HG03558 (cell line): Measurements from ENCODE around the gene ZNF556.

Source experiments
- ATAC-seq: cut with Tn5 transposase; IDR thresholded peaks from one replicate; pipeline ENCODE4 v1.9.1; 2021; ENCODE audit warnings: moderate number of reproducible peaks; ENCODE audit not compliant: unreplicated experiment; ENCODE audit errors: extremely low read depth

The ZNF556 gene

DNA sequence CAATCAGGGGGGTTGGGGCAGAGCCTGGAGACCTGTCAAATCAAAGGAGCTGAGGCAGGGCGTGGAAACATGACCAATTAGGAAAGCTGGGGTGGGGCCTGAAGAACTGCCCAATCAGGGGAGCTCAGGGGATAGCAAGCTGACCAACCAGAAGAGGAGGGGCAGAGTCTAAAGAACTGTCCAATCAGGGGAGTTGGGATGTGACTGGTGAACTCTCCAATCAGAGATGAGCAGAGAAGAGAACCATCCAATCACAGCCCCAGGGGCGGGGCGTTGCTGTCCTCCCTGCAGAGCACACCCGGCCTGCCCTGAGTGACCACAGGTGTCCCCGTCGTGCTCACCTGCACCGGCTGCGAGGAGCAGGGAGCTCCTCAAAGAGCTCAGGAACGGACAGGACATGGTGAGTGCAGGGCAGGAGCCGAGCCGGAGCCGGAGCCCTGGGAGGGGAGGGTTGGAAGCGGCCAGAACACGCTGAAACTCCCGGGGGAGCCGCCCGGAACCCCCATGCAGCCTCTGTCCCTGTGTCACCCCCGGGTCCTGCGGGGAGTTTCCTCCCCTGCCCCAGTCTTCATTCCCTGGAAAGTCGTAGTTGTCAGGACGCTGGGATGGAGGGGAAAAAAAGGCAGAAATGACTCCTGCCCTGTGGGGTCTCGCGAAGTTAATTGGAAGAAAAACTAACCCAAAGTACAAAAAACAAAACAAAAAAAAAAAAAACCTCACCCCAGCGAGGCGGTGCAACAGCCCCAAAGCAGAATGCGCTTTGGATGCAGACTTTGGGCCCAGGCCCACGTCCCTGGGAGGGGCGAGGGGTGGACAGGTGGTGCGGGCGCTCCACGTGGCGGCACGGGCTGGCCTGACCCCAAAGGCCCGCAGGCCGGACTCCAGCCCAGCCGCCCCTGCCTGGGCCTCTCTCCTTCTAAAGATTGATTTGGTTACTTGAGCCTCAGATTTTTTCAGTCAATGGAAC is at the start of gene ZNF556:
ZNF556 (plus strand) TSS at position 311 of the 967 bp plus-strand sequence; CDS start at position 398, 87 bp downstream.
- no peak for ATAC-seq

GRCh38 chr19:2819540-2820111 is 47.5 kb upstream of the ZNF556 start, which contains the start of gene ZNF554:
Gene ZNF554 (plus strand): TSS chr19:2819868. CDS start chr19:2820072, 204 bp downstream.
- ATAC-seq = peak; percentile 60

- no peak for ATAC-seq
These were observed 46.9 kb upstream of the ZNF556 start for GRCh38 chr19:2820112-2820702.

GRCh38 chr19:2822846-2823245 is 44.3 kb upstream of the ZNF556 start:
- no peak for ATAC-seq

- ATAC-seq = no peak
These were observed 43.5 kb upstream of the ZNF556 start for GRCh38 chr19:2823646-2824045.

DNA sequence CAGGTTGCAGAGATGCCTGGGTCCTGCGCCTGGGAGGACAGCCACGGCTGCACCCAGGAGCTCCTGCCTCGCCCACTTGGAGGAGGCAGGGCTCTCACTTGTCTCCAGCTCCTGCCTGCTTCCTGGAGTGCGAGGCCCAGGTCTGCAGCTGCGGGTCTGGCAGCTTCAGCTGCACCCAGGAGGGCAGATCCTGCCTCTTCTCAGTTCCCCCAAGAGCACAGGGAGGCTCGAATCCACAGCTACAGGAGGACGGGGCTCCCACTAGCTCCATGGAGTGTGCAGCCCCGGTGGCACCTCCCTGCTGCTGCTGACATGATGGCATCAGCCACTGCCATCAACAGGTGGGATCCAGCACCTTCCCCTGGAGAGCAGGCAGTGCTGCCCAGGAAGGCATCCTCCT is 43.0 kb upstream of the ZNF556 start:
- no peak for ATAC-seq

DNA sequence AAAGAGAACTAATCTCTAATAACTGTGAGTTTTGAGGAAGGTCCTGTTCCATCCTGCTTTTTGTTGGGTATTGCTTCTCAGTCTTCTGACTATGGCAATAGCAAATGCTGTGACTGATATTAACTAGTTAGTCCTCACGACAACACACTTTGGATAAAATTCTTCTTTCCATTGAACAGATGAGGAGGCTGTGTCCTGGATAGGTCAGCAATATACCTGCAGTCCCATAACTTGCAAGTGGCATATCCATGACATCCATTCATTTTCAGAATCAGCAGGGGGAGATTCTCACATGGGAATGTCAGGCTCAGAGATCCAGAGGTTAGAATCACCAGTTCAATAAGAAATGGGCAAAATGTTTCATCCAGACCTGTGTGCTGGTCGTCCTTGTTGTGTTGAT is 40.1 kb upstream of the ZNF556 start:
- no peak for ATAC-seq

- no peak for ATAC-seq
These were observed 39.2 kb upstream of the ZNF556 start for GRCh38 chr19:2827840-2828489.

DNA sequence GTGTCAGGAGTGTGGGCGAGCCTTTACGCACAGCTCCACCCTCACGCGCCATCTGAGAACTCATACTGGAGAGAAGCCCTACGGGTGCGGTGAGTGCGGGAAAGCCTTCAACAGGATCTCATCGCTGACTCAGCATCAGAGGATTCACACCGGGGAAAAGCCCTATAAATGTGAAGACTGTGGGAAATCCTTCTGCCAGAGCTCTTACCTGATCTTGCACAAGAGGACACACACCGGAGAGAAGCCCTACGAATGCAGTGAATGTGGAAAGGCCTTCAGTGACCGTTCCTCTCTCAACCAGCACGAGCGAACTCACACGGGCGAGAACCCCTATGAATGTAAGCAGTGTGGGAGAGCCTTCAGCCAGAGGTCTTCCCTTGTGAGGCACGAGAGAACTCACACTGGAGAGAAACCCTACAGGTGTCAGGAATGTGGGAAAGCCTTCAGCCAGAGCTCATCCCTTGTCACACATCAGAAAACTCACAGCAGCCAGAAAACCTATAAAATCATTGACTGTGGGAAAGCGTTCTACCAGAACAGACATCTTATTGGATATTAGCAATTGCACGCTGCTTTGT is 32.8 kb upstream of the ZNF556 start:
- no peak for ATAC-seq

- ATAC-seq = no peak
These were observed 29.7 kb upstream of the ZNF556 start for GRCh38 chr19:2837430-2837829.

DNA sequence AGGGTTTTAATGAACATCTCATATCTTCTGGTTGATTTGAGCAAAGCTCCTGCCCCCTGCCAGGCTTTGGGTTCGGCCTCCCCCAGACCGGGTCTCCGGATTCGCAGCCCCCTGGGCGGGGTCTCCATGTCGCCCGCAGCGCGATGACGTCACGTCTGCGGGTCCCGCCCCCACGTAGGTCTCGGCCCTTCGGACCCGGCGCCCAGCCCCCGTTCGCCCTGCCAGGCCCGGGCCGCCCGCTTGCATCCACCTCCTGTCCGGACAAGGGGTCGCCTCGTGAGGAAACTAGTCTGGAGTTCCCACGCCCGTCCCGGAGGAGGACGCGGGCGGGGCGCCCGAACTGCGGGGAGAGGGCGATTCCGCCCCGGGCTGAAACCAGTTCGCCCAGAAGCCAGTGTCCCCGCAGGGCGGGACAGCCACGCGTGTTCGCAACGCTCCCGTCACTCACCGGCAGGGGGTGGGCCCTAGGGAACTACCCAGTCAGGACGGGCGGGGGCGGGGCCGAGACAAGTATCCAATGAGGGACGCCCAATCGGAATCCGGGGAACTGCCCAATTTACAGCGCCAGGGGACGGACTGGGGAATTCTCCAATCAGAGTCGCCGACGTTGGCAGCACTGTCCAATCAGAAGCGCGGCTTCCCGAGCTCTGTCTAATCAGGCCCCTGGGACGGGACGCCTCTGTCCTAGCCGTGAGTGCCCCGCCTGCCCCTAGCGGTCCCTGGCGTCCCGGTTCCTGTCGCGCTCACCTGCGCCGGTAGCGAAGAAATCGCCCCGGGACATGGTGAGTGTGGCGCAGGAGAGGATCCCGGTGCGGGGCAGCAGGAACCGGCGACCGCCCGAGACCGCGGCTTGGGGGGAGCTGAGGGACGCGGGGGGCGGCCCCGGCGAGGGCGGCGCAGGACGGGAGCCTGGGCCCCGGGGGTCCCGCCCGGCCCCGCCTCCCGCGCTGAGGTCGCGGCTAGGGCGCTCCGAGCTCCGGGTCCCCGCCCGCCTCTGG is 26.0 kb upstream of the ZNF556 start, which contains the start of gene ZNF555:
ZNF555 (plus strand) TSS at position 682 of the 998 bp plus-strand sequence; CDS start at position 780, 98 bp downstream.
- peak; percentile 69 for ATAC-seq

DNA sequence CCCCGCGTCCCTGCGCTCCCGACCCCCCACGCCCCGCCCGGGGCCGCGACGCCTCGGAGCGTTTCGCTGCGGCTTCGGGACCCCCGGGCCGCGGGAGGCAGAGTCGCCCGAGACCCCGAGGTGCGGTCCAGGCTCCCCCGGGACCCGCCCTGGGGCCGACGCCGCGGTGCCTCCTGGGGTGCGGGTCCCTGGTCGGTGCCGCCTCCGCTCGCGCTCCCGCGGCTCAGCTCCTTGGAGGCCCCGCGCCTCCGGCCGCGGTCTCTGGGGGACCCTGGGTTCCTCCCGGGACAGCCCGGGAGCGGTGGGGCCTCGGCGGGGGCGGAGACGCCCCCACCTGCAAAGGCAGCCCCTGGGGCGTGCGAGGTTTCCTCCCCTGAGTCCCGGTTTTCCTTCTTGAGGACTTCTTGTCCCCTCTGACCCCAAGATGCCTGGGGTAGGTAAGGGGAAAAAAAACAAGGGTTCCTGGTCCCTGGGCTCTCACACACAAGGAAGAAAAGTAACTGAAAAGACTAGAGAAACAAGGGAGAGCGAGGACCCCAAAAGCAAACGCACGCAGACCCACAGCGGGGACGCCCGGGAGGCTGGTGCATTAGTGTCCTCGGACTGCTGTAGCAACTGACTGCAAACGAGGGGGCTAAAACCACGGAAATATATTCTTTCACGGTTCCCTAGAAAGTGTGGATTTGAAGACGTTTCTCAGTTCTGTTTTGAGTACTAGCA is 25.1 kb upstream of the ZNF556 start:
- ATAC-seq = no peak

- no peak for ATAC-seq
These were observed 22.0 kb upstream of the ZNF556 start for GRCh38 chr19:2845107-2845506.

GRCh38 chr19:2846180-2846894 is 20.8 kb upstream of the ZNF556 start:
- ATAC-seq = no peak

GRCh38 chr19:2847507-2847906 is 19.6 kb upstream of the ZNF556 start:
- ATAC-seq = no peak

- no peak for ATAC-seq
These were observed 18.5 kb upstream of the ZNF556 start for GRCh38 chr19:2848616-2849015.

DNA sequence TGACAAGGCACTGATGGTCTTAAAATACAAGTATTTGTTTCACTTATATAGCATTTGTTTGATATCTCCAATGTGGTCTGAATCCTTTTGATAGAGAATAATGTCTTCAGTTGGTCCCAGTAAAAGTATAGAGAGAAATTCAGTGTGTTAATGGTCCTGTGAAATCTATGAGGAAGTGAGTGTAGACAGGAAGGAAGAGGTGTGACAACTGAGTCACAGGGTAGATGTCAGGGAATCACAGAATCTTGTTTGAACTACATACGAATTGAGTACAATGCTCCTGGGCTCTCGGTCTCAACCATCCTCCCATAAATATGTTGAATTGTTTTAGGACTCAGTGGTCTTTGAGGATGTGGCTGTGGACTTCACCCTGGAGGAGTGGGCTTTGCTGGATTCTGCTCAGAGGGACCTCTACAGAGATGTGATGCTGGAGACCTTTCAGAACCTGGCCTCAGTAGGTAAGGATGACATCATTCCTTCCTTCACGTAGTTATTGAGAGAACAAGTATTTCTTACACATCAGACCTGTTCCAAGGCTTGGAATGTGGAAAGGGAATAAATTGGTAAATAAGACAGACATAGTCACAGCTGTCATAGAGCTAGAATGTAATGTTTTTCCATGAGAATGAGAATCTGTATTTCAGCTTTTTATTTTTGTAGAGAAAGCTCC is 16.7 kb upstream of the ZNF556 start:
- ATAC-seq = no peak
